ENCODE results near the gene RNU5B-1. TPM values are rescaled to one million over a fixed set of nuclear protein-coding genes. Genes with fewer than 3 reads are reported as not detected.

Gene RNU5B-1
- total RNA-seq, 2 experiments from 2014 or later: not detected

- Histone ChIP-seq H4K20me1 (ENCODE audit: insufficient read depth, low read length) (no peaks in the 10 kb centered on the region), H3K4me1 (ENCODE audit: insufficient read depth, low read length, poor library complexity, severe bottlenecking) (peaks cover 24% of the 10 kb centered on the region), H3K4me3 (ENCODE audit: low read depth, low read length, poor library complexity, severe bottlenecking) (peak overlapping the region; percentile 63), H2AFZ (ENCODE audit: low read length) (peak overlapping the region; percentile 14; the same call in 1 of the 2 replicates), H3K4me2 (ENCODE audit: low read length) (peak overlapping the region; percentile 90), H3K9me2 (ENCODE audit: insufficient read depth, low read length) (no peaks in the 10 kb centered on the region), H3K9me3 (ENCODE audit: low read length) (no peaks in the 10 kb centered on the region), H3K27ac (ENCODE audit: low read depth, low read length, poor library complexity, severe bottlenecking) (peak overlapping the region; percentile 91), H3K36me3 (ENCODE audit: insufficient read depth, low read length) (no peaks in the 10 kb centered on the region), H3K79me2 (ENCODE audit: insufficient read depth, low read depth, low read length) (no peaks in the 10 kb centered on the region)
- TF ChIP-seq EZH2phosphoT487 (IDR thresholded peaks at IDR 0.05; ENCODE audit: borderline replicate concordance, low read depth, low read length) (no peak), CTCF (conservative IDR thresholded peaks at IDR 0.05; ENCODE audit: low read length) (no peak)
- no peak for DNase-seq (ENCODE audit: low spot score)
- BruUV-seq (replicated peaks): no TSS peak
- POLR2A ChIA-PET: interaction anchor here (0.6 to 2.2 kb wide), 16 partner anchors 8 to 1014 kb away, joined by 3 to 29 read pairs (median 4); partner anchors contain the start of genes CLPX, PARP16 and RNU5A-1
- CTCF ChIA-PET (ENCODE audit: unreplicated experiment): no interaction called here
- intact Hi-C loops (cut with micrococcal nuclease; ENCODE audit: unreplicated experiment): loop anchor here (2.0 kb wide), 1 partner anchor 273 kb away; no protein-coding TSS in a partner anchor
Measured at GRCh38 chr15:65305776-65306175, 1.3 kb downstream of the RNU5B-1 start.

GRCh38 chr15:65306551-65306950, 2.1 kb downstream of the RNU5B-1 start:
- no peaks in the 10 kb centered on the region for H3K9me2 ChIP-seq (ENCODE audit: insufficient read depth, low read length)
- DNase-seq (ENCODE audit: low spot score): no peak
- no peak overlapping the region for H3K27ac ChIP-seq (ENCODE audit: low read depth, low read length, poor library complexity, severe bottlenecking)
- H3K4me1 ChIP-seq (ENCODE audit: insufficient read depth, low read length, poor library complexity, severe bottlenecking): peaks cover 24% of the 10 kb centered on the region
- H3K79me2 ChIP-seq (ENCODE audit: insufficient read depth, low read depth, low read length): no peaks in the 10 kb centered on the region
- intact Hi-C loops (cut with micrococcal nuclease; ENCODE audit: unreplicated experiment): no loop called here
- BruUV-seq (replicated peaks): no TSS peak
- H3K36me3 ChIP-seq (ENCODE audit: insufficient read depth, low read length): no peaks in the 10 kb centered on the region
- no peaks in the 10 kb centered on the region for H3K9me3 ChIP-seq (ENCODE audit: low read length)
- ChIA-PET CTCF (ENCODE audit: unreplicated experiment) (no interaction called here), POLR2A (interaction anchor here (0.6 to 0.7 kb wide), 3 partner anchors 9 to 612 kb away, joined by 3 read pairs; no protein-coding TSS in a partner anchor)
- H3K4me3 ChIP-seq (ENCODE audit: low read depth, low read length, poor library complexity, severe bottlenecking): no peak overlapping the region
- H4K20me1 ChIP-seq (ENCODE audit: insufficient read depth, low read length): no peaks in the 10 kb centered on the region
- TF ChIP-seq CTCF (conservative IDR thresholded peaks at IDR 0.05; ENCODE audit: low read length) (no peak), EZH2phosphoT487 (IDR thresholded peaks at IDR 0.05; ENCODE audit: borderline replicate concordance, low read depth, low read length) (no peak)
- no peak overlapping the region; the same call in 1 of the 2 replicates for H2AFZ ChIP-seq (ENCODE audit: low read length)
- H3K4me2 ChIP-seq (ENCODE audit: low read length): peak overlapping the region; percentile 90; the same call in 1 of the 2 replicates

GRCh38 chr15:65307978-65308377, 3.5 kb downstream of the RNU5B-1 start:
- TF ChIP-seq CTCF (conservative IDR thresholded peaks at IDR 0.05; ENCODE audit: low read length) (no peak), EZH2phosphoT487 (IDR thresholded peaks at IDR 0.05; ENCODE audit: borderline replicate concordance, low read depth, low read length) (no peak)
- no TSS peak for BruUV-seq (replicated peaks)
- ChIA-PET POLR2A (no interaction called here), CTCF (ENCODE audit: unreplicated experiment) (no interaction called here)
- Histone ChIP-seq H3K36me3 (ENCODE audit: insufficient read depth, low read length) (no peaks in the 10 kb centered on the region), H4K20me1 (ENCODE audit: insufficient read depth, low read length) (no peaks in the 10 kb centered on the region), H3K9me2 (ENCODE audit: insufficient read depth, low read length) (no peaks in the 10 kb centered on the region), H3K4me2 (ENCODE audit: low read length) (no peak overlapping the region), H3K27ac (ENCODE audit: low read depth, low read length, poor library complexity, severe bottlenecking) (no peak overlapping the region), H3K9me3 (ENCODE audit: low read length) (no peaks in the 10 kb centered on the region), H2AFZ (ENCODE audit: low read length) (no peak overlapping the region), H3K4me3 (ENCODE audit: low read depth, low read length, poor library complexity, severe bottlenecking) (no peak overlapping the region), H3K4me1 (ENCODE audit: insufficient read depth, low read length, poor library complexity, severe bottlenecking) (peaks cover 24% of the 10 kb centered on the region), H3K79me2 (ENCODE audit: insufficient read depth, low read depth, low read length) (no peaks in the 10 kb centered on the region)
- no peak for DNase-seq (ENCODE audit: low spot score)
- intact Hi-C loops (cut with micrococcal nuclease; ENCODE audit: unreplicated experiment): no loop called here

All from OCI-LY7 (cell line).